CD4-positive, alpha-beta T cell treated with Interleukin-4 for 4 hours (primary cell): ENCODE results near the gene ICE1.
"Not testable (repeated sequence)": the region's sequence is repeated elsewhere in the genome, so short reads cannot be mapped to it uniquely, and the experiment has no call there.

Experiments used
- DNase-seq: peaks from one replicate; pipeline ENCODE4 v3.0.0-alpha.2; 2020

ICE1 gene

GRCh38 chr5:5451863-5452262, 29.4 kb downstream of the ICE1 start:
- no peak for DNase-seq

GRCh38 chr5:5453131-5453530, 30.7 kb downstream of the ICE1 start:
- DNase-seq, result no peak

GRCh38 chr5:5454391-5454790, 31.9 kb downstream of the ICE1 start:
- no peak for DNase-seq

GRCh38 chr5:5456858-5457257, 34.4 kb downstream of the ICE1 start:
- DNase-seq, result no peak

- no peak for DNase-seq
These were observed 37.8 kb downstream of the ICE1 start for GRCh38 chr5:5460311-5460710.

- DNase-seq, result no peak
These were observed 38.5 kb downstream of the ICE1 start for GRCh38 chr5:5461012-5461411.

- DNase-seq, result no peak
These were observed 41.7 kb downstream of the ICE1 start for GRCh38 chr5:5464036-5464715.

- no peak for DNase-seq
These were observed 43.8 kb downstream of the ICE1 start for GRCh38 chr5:5466227-5466626.

GRCh38 chr5:5467737-5468136, 45.3 kb downstream of the ICE1 start:
- DNase-seq, result no peak

- no peak for DNase-seq
These were observed 48.5 kb downstream of the ICE1 start for GRCh38 chr5:5470933-5471332.

- no peak for DNase-seq
These were observed 50.7 kb downstream of the ICE1 start for GRCh38 chr5:5473226-5473625.

GRCh38 chr5:5474961-5475360, 52.5 kb downstream of the ICE1 start:
- DNase-seq, result no peak

- DNase-seq, result no peak
These were observed 53.5 kb downstream of the ICE1 start for GRCh38 chr5:5475975-5476374.

- DNase-seq, result not testable (repeated sequence)
These were observed 57.1 kb downstream of the ICE1 start for GRCh38 chr5:5479578-5479977.

- no peak for DNase-seq
These were observed 58.1 kb downstream of the ICE1 start for GRCh38 chr5:5480481-5481111.

- peak; percentile 6 for DNase-seq
These were observed 58.7 kb downstream of the ICE1 start for GRCh38 chr5:5481206-5481605.

GRCh38 chr5:5481633-5482032, 59.2 kb downstream of the ICE1 start:
- no peak for DNase-seq

- no peak for DNase-seq
These were observed 60.9 kb downstream of the ICE1 start for GRCh38 chr5:5483350-5483749.

GRCh38 chr5:5483880-5484598, 61.6 kb downstream of the ICE1 start:
- no peak for DNase-seq

GRCh38 chr5:5486122-5486521, 63.6 kb downstream of the ICE1 start:
- DNase-seq, result no peak

GRCh38 chr5:5487585-5488360, 65.3 kb downstream of the ICE1 start:
- DNase-seq, result no peak

GRCh38 chr5:5490774-5491347, 68.4 kb downstream of the ICE1 start:
- no peak for DNase-seq
